ENCODE data around the gene TGM1.
"Not testable (repeated sequence)": the region's sequence is repeated elsewhere in the genome, so short reads cannot be mapped to it uniquely, and the experiment has no call there.

Gene TGM1

GRCh38 chr14:24254630-24255392 is 8.2 kb downstream of the TGM1 start:
- no peak for DNase-seq (ENCODE audit: low spot score)

- DNase-seq (ENCODE audit: low spot score): no peak
Observed at GRCh38 chr14:24253936-24254335, 9.0 kb downstream of the TGM1 start.

GRCh38 chr14:24252289-24253124 is 10.5 kb downstream of the TGM1 start:
- no peak for DNase-seq (ENCODE audit: low spot score)

- no peak for DNase-seq (ENCODE audit: low spot score)
Observed at GRCh38 chr14:24251880-24252288, 11.1 kb downstream of the TGM1 start.

GRCh38 chr14:24250354-24250753 is 12.6 kb downstream of the TGM1 start:
- no peak for DNase-seq (ENCODE audit: low spot score)

GRCh38 chr14:24249230-24250021 is 13.6 kb downstream of the TGM1 start:
- DNase-seq (ENCODE audit: low spot score): no peak

GRCh38 chr14:24247422-24247821 is 15.6 kb downstream of the TGM1 start:
- DNase-seq (ENCODE audit: low spot score): no peak

GRCh38 chr14:24246765-24247212 is 16.2 kb downstream of the TGM1 start:
- DNase-seq (ENCODE audit: low spot score): no peak

- DNase-seq (ENCODE audit: low spot score): not testable (repeated sequence)
Observed at GRCh38 chr14:24245350-24245749, 17.6 kb downstream of the TGM1 start.

GRCh38 chr14:24243336-24243836 is 19.6 kb downstream of the TGM1 start:
- DNase-seq (ENCODE audit: low spot score): no peak

GRCh38 chr14:24241829-24242443 is 21.0 kb downstream of the TGM1 start:
- peak; percentile 94 for DNase-seq (ENCODE audit: low spot score)

- no peak for DNase-seq (ENCODE audit: low spot score)
Observed at GRCh38 chr14:24240110-24240918, 22.7 kb downstream of the TGM1 start.

GRCh38 chr14:24238527-24239037 is 24.4 kb downstream of the TGM1 start:
- DNase-seq (ENCODE audit: low spot score): no peak

- DNase-seq (ENCODE audit: low spot score): no peak
Observed at GRCh38 chr14:24238123-24238522, 24.9 kb downstream of the TGM1 start.

- DNase-seq (ENCODE audit: low spot score): no peak
Observed at GRCh38 chr14:24237463-24237955, 25.5 kb downstream of the TGM1 start.

GRCh38 chr14:24236689-24237462 is 26.1 kb downstream of the TGM1 start:
- DNase-seq (ENCODE audit: low spot score): no peak

GRCh38 chr14:24235804-24236688 is 26.9 kb downstream of the TGM1 start:
- DNase-seq (ENCODE audit: low spot score): no peak

Measured in putamen (tissue), 1 donor.